HG03565 (cell line): ENCODE measurements around the gene SLC22A23.

Source experiments
- ATAC-seq: cut with Tn5 transposase; IDR thresholded peaks from one replicate; pipeline ENCODE4 v1.9.1; 2021; ENCODE audit warnings: mild to moderate bottlenecking, moderate library complexity; ENCODE audit not compliant: unreplicated experiment

Gene SLC22A23

DNA sequence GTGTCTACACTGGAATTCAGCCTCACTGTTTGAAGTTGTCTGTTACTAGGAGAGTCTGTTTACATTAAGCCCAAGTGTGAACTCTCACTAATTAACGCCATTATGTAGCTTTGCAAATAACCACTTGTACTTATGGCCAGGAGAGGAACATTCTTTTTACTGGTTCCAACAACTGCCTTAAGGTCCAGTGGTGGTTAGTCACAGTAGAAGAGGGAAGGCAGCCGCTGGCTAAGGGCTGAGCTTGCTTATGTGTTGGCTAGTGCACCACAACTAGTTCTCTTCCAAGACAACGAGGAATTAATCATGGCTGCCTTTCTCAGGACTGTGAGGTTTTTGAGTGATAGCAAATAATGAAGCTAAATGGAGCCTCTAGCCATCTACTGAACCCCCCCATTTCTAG, 14.9 kb upstream of the SLC22A23 start:
- ATAC-seq, result no peak

GRCh38 chr6:3471286-3471685, 14.4 kb upstream of the SLC22A23 start:
- ATAC-seq, result no peak

GRCh38 chr6:3468585-3468984, 11.7 kb upstream of the SLC22A23 start:
- no peak for ATAC-seq

DNA sequence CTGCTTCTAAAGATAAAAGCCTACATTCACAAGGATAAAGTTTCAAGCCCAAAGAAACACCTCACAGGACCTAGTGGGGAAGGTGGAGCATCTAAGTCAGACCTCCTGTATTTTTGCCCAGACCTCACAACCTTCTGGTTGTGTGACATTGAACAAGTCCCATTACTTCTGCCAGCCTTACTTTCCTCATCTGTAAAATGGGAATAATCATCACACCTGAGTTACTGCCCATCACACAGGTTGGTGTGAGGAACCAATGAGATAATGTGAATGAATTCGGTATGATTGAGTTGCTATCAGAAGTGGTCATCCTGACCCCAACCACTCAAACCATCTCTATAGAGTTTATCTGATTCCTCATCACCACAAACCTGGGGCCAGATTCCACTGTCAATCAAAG, 11.1 kb upstream of the SLC22A23 start:
- ATAC-seq, result no peak

DNA sequence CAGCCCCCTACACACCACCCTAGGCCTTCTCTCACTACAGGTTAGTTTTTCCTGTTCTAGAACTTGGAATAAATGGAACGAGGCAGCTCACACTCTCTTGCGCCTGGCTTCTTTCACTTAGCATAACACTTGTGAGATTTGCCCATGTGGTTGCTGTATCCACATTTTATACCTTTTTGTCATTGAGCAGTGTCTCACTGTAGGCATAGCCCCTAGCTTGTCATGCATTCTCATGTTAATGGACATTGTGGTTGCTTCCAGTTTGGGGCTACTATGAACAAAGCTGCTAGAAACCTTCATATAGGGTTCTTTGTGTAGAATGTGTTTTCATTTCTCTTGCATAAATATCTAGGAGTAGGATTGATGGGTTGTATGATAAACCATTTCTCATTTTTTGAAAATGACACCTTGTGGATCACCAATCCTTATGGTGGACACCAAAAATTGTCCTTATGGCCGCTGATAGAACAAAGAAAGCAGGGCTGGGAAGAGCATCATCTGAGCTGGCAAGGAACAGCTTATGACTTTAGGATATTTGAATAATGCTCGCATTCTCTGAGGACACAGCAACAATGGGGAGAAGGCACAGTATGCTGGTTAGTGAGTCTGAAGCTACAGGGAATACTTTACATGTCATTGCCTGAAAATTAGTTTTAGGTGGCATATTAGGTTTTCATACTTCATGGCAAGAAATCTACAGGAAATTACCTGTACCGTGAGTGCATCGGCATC, 9.8 kb upstream of the SLC22A23 start:
- ATAC-seq, result no peak

- no peak for ATAC-seq
Measured at GRCh38 chr6:3460253-3460652, 3.4 kb upstream of the SLC22A23 start.

GRCh38 chr6:3458706-3459421, 2.0 kb upstream of the SLC22A23 start:
- no peak for ATAC-seq

DNA sequence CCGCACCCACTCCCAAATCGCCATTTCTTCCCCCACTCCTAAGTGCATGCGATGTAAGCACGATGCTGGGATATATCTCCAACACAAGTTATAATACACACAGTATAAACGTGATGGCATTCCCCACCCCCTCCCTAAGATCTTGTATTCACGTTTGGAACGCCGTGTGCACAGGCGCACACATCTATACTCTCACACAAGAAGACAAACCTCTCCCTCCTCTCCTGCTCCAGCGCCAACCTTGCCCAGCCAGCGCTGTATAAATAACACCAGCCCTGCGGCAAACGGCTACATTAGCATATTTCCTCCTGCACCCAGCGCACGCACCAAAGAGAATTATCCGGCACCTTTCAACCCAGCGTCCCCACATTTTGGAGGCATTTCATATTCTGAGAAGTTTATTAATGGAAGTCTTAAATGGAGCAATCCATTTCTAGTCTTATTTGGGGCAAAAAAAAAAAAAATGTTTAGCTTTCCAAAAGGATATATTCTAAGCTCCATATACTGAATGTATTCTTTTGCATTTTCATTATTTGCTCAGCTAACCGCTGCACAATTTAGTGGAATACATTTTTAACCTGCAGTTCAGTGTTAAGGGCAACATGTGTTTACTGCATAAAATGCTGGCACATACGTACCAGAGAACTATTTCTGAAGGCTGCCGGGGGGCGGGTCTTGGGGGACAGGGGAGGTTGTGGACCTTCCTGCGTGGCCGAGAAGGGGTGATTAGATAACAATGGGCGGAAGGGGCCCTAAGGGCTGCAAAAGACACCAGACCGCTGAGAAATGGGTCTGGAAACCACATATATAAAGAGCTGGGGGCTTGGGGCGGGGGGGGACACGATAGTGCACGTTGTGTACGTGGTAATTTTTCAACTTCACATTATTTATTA, 1.1 kb upstream of the SLC22A23 start:
- no peak for ATAC-seq

DNA sequence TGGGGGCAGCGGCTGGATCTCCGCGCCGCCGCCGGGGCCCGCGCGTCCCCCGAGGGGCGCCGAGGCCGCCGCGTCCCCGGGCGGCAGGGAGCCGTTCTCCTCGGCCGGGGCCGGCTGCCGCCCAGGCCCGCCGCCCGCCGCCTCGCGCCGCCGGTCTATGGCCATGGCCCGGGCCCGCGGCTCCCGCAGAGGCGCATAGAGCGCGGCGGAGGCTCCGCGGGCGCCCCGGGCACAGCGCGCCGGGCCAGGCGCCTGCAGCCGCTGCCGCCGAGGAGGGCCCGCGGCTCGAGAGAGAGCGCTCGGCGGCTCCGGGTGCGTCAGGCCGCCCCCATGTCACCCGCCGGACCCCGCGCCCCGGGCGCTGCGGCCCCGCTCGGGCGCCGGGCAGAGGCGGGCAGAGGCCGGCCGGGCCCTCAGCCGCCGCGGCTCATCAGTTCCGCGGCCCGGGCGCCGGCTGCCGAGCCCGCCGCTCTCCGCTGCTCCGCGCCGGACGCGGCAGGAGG, 404 bp downstream of the SLC22A23 start:
- no peak for ATAC-seq

- ATAC-seq, result no peak
Measured at GRCh38 chr6:3455569-3456394, 1.1 kb downstream of the SLC22A23 start.

- no peak for ATAC-seq
Measured at GRCh38 chr6:3455147-3455568, 1.7 kb downstream of the SLC22A23 start.

DNA sequence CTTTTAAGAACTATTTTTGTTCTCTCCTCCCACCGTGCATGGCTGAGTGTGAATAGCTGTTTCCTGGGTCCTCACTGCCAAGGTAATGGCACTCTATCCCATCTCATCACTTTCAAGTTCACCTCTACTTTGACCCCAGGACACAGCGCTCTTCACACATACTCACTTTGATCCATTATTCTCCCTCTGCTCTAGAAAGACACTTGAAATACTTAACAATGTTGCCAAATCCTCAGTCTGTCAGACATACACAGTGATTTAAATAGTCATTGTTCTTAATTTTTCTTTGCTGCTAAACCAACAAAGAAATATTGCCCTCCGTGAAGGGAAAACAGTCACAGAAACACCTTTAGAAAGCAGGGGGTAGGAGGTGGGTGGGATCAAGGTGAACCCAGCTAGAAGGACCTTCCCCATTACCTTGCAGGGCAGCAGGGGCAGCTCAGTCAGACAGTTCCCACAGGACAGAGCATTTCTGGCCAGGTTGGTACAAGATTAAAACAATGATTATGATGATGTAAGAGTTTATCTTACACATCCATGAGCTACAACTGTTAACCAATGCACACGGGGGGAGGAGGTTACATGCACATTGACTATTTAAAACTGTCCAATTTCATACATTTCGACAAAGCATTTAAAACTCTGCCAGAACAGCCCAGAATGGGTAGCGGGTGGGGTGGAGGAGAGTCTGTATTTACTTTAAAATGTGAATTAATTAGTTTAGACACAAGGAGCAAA, 2.4 kb downstream of the SLC22A23 start:
- no peak for ATAC-seq

DNA sequence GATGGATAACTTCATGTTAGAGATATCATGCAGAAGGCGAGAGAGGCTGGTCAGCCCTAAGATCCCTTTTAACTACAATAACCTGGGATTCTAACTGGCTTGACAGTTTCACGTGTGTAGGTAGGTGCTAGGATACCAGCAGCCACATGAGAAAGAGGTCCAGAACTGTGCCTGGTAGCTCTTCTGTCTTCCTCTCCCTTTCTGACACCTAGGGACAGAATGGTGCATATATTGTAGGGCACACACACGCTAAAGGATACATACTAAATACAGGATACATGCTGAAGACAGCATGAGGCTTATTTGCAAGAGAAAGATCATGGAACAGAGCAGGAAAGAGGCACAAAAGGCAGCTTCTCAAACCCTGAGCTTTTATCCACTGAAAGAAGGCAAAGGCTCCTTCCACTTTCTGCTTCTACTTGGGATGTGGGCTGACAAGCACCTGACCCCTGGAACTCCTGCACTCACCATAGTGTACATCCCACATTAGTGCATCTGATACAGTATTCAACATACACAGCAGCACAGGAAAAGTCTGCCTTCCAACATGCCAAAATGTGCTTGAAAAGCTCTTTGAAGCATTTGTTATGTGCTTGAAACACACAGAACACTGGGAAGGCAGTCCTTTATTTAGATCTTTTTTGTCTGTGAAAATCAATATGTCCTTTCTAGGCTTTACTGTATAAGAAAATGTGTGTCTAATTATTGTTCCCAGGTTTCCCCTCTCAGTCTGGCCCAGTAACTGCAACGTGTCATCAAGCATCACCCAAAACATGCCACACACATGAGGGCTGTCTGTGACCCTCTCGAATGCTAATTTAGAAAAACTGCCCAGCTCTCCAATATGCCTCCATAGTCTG, 3.2 kb downstream of the SLC22A23 start:
- no peak for ATAC-seq

DNA sequence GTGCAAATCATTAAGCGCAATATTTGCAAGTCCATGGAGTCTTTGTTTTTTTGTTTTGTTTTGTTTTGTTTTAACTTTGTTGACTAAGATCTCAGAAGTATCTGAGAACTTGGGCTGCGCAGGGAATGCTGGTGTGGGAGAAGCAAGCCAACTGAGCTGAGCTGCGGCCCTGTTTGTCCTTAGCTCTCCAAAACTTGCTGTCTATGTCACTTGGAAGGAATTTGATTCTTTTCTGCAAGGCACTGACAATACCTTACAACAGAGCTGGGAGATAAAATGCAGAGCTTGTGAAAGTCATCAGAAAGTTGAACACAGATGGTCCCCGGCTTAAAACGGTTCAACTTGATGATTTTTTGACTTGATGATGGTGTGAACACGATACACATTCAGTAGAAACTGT, 5.4 kb downstream of the SLC22A23 start:
- ATAC-seq, result no peak

DNA sequence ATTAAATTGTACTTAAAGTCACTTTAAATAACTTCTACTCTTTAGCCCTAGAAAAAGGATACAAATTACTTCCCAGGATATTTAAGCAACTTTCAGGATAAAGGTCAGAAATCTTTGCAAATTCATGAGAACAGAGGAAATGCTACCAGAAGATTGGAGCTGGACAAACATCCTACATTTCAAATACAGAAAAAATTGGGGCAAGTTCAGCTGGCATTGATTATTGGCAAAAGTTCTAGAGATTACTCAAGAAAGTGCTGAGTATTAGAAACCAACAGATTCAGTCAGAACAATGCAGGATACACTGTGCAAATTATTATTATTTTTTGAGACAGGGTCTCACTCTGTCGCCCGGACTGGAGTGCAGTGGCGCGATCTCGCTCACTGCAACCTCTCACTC, 6.0 kb downstream of the SLC22A23 start:
- ATAC-seq, result no peak

DNA sequence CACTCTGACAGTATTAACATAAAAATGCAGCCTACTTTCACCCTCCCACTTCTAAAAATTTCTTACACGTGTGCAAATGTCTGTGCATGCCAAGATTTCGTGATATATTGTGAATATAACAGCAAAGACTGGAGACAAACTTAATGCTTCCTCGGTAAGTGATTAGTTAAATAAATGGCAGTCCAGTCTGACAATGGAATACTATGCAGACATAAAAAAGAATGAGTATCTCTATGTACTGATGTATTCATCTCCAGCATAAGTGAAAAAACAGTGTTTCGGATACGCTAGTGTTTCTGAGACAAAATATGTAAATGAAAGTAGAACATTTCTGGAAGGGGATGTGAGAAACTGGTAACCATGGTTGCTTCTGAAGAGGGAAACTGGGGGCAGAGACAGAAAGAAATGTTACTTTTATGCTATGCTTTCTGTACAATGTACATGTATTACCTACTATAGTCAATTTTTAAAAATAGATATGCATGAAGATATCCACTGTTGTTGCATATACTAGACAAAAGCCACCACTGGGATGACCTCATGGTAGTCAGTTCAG, 7.0 kb downstream of the SLC22A23 start:
- no peak for ATAC-seq

- ATAC-seq, result no peak
Measured at GRCh38 chr6:3449321-3449720, 7.5 kb downstream of the SLC22A23 start.

DNA sequence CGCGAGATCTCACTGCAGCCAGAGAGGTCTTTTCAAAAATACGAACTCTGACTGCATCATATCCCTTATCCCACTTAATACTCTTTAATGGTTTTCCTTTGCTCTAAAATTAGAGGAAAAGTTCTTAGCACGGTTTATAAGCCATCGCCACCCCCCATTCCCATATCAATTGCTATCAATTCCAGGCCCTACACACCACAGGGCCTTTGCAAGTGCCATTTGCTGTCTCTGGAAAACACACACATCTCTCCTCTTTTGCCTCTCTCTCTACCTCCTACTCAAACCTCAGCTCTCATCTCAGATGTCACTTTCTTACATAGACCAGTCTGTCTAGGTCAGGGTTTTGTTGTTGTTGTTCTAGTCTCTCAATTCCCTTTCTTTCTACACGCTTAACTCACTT, 9.8 kb downstream of the SLC22A23 start:
- no peak for ATAC-seq

DNA sequence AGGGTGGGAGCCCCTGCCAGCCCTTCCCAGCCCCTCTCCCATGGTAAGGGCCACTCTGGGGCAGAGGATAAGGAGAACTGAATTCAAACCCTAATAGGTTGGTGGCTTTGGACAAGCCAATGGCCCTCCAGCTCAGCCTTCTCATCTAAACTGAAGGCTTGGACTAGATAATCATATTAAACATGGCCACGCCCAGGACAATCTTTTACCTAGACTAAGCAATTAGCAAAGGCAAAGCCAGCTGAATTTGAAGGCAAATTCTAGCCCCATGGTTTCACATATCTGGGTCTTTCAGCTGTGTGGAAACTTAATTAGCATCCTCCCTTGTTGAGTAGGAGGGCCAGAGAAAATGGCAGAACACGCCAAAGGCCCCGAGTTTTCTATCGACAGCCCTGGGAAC, 10.7 kb downstream of the SLC22A23 start:
- ATAC-seq, result no peak
